Measurements from ENCODE around the gene PAM.

Gene PAM

GRCh38 chr5:102946971-102947370 is 191.9 kb downstream of the PAM start:
- no peak for DNase-seq (ENCODE audit: low read depth, low spot score)
- TF ChIP-seq CTCF (IDR thresholded peaks at IDR 0.05; ENCODE audit: low read depth, low read length): no peak
- no peak overlapping the region for H3K4me3 ChIP-seq (ENCODE audit: low read depth, low read length)
- in situ Hi-C loops (cut with HindIII; ENCODE audit: low sequenced_read_pairs): no loop called here

- no peak for TF ChIP-seq CTCF (IDR thresholded peaks at IDR 0.05; ENCODE audit: low read depth, low read length)
- in situ Hi-C loops (cut with HindIII; ENCODE audit: low sequenced_read_pairs): no loop called here
Observed at GRCh38 chr5:102955488-102955887, 200.4 kb downstream of the PAM start.

GRCh38 chr5:102956599-102956998 is 201.5 kb downstream of the PAM start:
- TF ChIP-seq CTCF (IDR thresholded peaks at IDR 0.05; ENCODE audit: low read depth, low read length): no peak
- no peak for DNase-seq (ENCODE audit: low read depth, low spot score)
- H3K4me3 ChIP-seq (ENCODE audit: low read depth, low read length): no peak overlapping the region
- in situ Hi-C loops (cut with HindIII; ENCODE audit: low sequenced_read_pairs): no loop called here

More at GRCh38 chr5:102955488-102955887, 200.4 kb downstream of the PAM start:
- DNase-seq (ENCODE audit: low read depth, low spot score): no peak
- no peak overlapping the region for H3K4me3 ChIP-seq (ENCODE audit: low read depth, low read length)

GRCh38 chr5:102957141-102957540 is 202.0 kb downstream of the PAM start:
- no peak for DNase-seq (ENCODE audit: low read depth, low spot score)
- H3K4me3 ChIP-seq (ENCODE audit: low read depth, low read length): no peak overlapping the region
- TF ChIP-seq CTCF (IDR thresholded peaks at IDR 0.05; ENCODE audit: low read depth, low read length): no peak
- in situ Hi-C loops (cut with HindIII; ENCODE audit: low sequenced_read_pairs): no loop called here

GRCh38 chr5:102958481-102959011 is 203.4 kb downstream of the PAM start:
- no peak overlapping the region for H3K4me3 ChIP-seq (ENCODE audit: low read depth, low read length)
- no peak for TF ChIP-seq CTCF (IDR thresholded peaks at IDR 0.05; ENCODE audit: low read depth, low read length)
- DNase-seq (ENCODE audit: low read depth, low spot score): peak; percentile 77
- in situ Hi-C loops (cut with HindIII; ENCODE audit: low sequenced_read_pairs): no loop called here

- H3K4me3 ChIP-seq (ENCODE audit: low read depth, low read length): no peak overlapping the region
- peak; percentile 94 for DNase-seq (ENCODE audit: low read depth, low spot score)
- TF ChIP-seq CTCF (IDR thresholded peaks at IDR 0.05; ENCODE audit: low read depth, low read length): no peak
- in situ Hi-C loops (cut with HindIII; ENCODE audit: low sequenced_read_pairs): no loop called here
Observed at GRCh38 chr5:102959055-102959454, 203.9 kb downstream of the PAM start.

GRCh38 chr5:102961671-102962070 is 206.6 kb downstream of the PAM start:
- no peak for DNase-seq (ENCODE audit: low read depth, low spot score)
- no peak overlapping the region for H3K4me3 ChIP-seq (ENCODE audit: low read depth, low read length)
- no peak for TF ChIP-seq CTCF (IDR thresholded peaks at IDR 0.05; ENCODE audit: low read depth, low read length)
- in situ Hi-C loops (cut with HindIII; ENCODE audit: low sequenced_read_pairs): no loop called here
